HepG2 (cell line): Measurements from ENCODE around the gene JMJD8. TPM values are rescaled to one million over a fixed set of nuclear protein-coding genes. Genes with fewer than 3 reads are reported as not detected.

Source experiments
- ARNT2 ChIP-seq: sonication (generic); formaldehyde crosslinking; IDR thresholded peaks from 2 replicates; pipeline ENCODE4 v1.8.0; 2022; ENCODE audit warnings: mild to moderate bottlenecking, low read depth, missing genetic modification reagents, moderate library complexity
- HMG20B ChIP-seq: conservative IDR thresholded peaks from 2 replicates; pipeline ENCODE4 v1.6.1; 2016; ENCODE audit warnings: missing genetic modification reagents, missing compliant biosample characterization
- MAFK ChIP-seq, 2 experiments: IDR thresholded peaks in 1 of 2; conservative IDR thresholded peaks in 1 of 2; 2 replicates each; pipeline ENCODE4 v1.6.1; 2011; ENCODE audit warnings: improper control_type of control experiment in 2 of 2, low read length in 2 of 2
- MAZ ChIP-seq, 2 experiments: sonication (generic) in 1 of 2; formaldehyde crosslinking in 1 of 2; IDR thresholded peaks; 2 replicates each; pipeline versions ENCODE4 v1.5.0 to v1.6.1; 2012 to 2020; ENCODE audit warnings: low read depth in 2 of 2, mild to moderate bottlenecking in 2 of 2, borderline replicate concordance in 1 of 2, improper control_type of control experiment in 1 of 2, low read length in 1 of 2, missing genetic modification reagents in 1 of 2, moderate library complexity in 1 of 2
- MYC ChIP-seq: sonication (generic); formaldehyde crosslinking; IDR thresholded peaks from 2 replicates; pipeline ENCODE4 v1.9.0; 2021; ENCODE audit warnings: missing genetic modification reagents, borderline replicate concordance
- NONO ChIP-seq, 2 experiments: fragments of 450-650 bp in 1 of 2; sonication (generic) in 1 of 2; formaldehyde crosslinking in 1 of 2; IDR thresholded peaks in 1 of 2; conservative IDR thresholded peaks in 1 of 2; 2 replicates each; pipeline versions ENCODE4 v1.6.1 to v1.8.0; 2017 to 2022; ENCODE audit warnings: mild to moderate bottlenecking in 1 of 2, missing genetic modification reagents in 1 of 2, moderate library complexity in 1 of 2
- ONECUT2 ChIP-seq: sonication (generic); formaldehyde crosslinking; IDR thresholded peaks from 2 replicates; pipeline ENCODE4 v1.4.0; 2020; ENCODE audit warnings: missing genetic modification reagents
- RBFOX2 ChIP-seq: fragments of 200-400 bp; formaldehyde crosslinking; IDR thresholded peaks from 2 replicates; pipeline ENCODE4 v1.6.1; 2017; ENCODE audit warnings: low read depth, mild to moderate bottlenecking, low read length
- SMAD9 ChIP-seq: sonication (generic); formaldehyde crosslinking; IDR thresholded peaks from 2 replicates; pipeline ENCODE4 v1.5.1; 2020; ENCODE audit warnings: mild to moderate bottlenecking, missing genetic modification reagents
- ZIK1 ChIP-seq: sonication (generic); formaldehyde crosslinking; IDR thresholded peaks from 2 replicates; pipeline ENCODE4 v1.5.0; 2020; ENCODE audit warnings: mild to moderate bottlenecking, low read depth, missing genetic modification reagents, borderline replicate concordance
- ZMYM3 ChIP-seq: sonication (generic); formaldehyde crosslinking; IDR thresholded peaks from 2 replicates; pipeline ENCODE4 v1.5.1; 2020; ENCODE audit warnings: mild to moderate bottlenecking, missing genetic modification reagents
- ZNF687 ChIP-seq: sonication (generic); formaldehyde crosslinking; IDR thresholded peaks from 2 replicates; pipeline ENCODE4 v1.5.1; 2020; ENCODE audit warnings: mild to moderate bottlenecking, missing genetic modification reagents, moderate library complexity
- polyA plus RNA-seq, 8 experiments: library from polyadenylated mRNA; depleted of rRNA in 3 of 8; stranded (reverse) in 7 of 8; unstranded in 1 of 8; fragments of >200 nt; fragmentation: Illumina TruSeq in 4 of 8; extraction: Trizol in 4 of 8; gene quantifications; 2 replicates each; pipeline versions ENCODE4 v1.2.1 to v1.2.3, GENCODE V29; 2011 to 2016; ENCODE audit warnings: low read depth in 4 of 8, missing spikeins in 1 of 8, mixed read lengths in 1 of 8; ENCODE audit not compliant: insufficient read depth in 1 of 8
- total RNA-seq, 5 experiments: library from RNA; depleted of rRNA; stranded (reverse); fragments of >200 nt; fragmentation: Illumina TruSeq; extraction: Trizol; gene quantifications; 2 replicates each; pipeline ENCODE4 v1.2.3, GENCODE V29; 2016; ENCODE audit warnings: low read depth in 1 of 5

The JMJD8 gene
- total and polyA plus RNA-seq, 2 of the 13 experiments (the other 11 are each of a cell fraction or from before 2014, with no cell fraction given): 2.6 to 11.8 TPM

DNA sequence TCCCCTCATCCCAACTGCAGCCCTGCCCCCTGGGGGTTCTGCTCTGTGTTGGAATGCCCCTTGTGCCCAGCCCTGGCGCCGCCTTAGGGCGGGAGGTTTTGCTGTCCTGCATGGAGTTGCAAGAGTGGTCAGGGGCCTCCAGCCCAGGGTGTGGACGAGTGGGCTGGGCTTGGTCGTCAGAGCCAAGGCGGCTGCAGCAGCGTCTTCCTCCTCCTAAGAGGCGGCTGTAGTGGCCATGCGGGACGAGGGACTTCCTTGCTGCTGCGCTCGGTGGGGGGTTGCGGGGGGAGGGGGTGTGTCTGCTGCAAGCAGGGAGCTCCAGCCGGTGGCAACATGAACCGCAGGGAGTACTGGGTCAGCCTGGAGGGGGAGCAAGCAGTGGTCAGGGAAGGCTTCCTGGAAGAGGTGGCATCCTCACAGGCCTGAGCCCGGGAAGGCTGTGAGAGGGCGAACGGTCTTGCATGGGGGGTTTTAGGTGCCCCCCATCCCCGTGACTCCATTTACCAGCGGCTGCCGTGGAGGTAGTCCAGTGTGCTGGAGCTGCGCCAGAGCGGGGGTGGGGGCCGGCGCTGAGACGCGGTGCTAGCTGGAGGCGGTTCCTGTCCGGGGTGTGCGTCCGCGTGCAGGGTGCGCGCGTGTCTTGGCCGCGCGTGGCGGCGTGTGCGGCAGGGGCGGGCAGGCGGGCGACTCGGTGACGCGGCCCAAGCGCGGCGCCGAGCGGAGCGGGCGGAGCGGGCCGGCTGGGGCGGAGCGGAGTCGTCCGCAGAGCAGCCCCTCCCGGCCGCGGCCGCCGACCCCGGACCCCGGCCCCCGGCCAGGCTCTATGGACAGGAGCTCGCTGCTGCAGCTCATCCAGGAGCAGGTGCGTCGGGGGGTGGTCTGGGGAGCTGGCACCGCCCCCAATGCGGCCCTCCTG lies 8.9 kb downstream of the JMJD8 start, which contains the start of gene RHBDL1 (continued):
- TF ChIP-seq MAZ (IDR thresholded peaks at IDR 0.05; ENCODE audit: borderline replicate concordance, low read depth, low read length): no peak
- 0 out of 2 replicates have a peak, but pooled peaks have one; percentile 4 for TF ChIP-seq MAZ (CRISPR knock-in tag; IDR thresholded peaks at IDR 0.05; ENCODE audit: low read depth)
- TF ChIP-seq MYC (CRISPR knock-in tag): 0 out of 2 replicates have a peak, but pooled peaks have one; percentile 11
- TF ChIP-seq NONO (IDR thresholded peaks at IDR 0.05): no peak
- TF ChIP-seq NONO (CRISPR knock-in tag; conservative IDR thresholded peaks at IDR 0.05): peak; percentile 63; the same call in 1 of the 2 replicates
- TF ChIP-seq ARNT2: no peak
- TF ChIP-seq MAFK (conservative IDR thresholded peaks at IDR 0.05 in 1 of 2, IDR thresholded peaks at IDR 0.05 in 1 of 2; ENCODE audit: low read length in 2 of 2): no peak
- peak; percentile 16 for TF ChIP-seq ZNF687 (CRISPR knock-in tag)
- TF ChIP-seq ZMYM3 (CRISPR knock-in tag): peak; percentile 93
- no peak for TF ChIP-seq SMAD9 (CRISPR knock-in tag)
- TF ChIP-seq HMG20B: no peak
- TF ChIP-seq RBFOX2: 0 out of 2 replicates have a peak, but pooled peaks have one; percentile 14
- 0 out of 2 replicates have a peak, but pooled peaks have one; percentile 36 for TF ChIP-seq ZIK1
- TF ChIP-seq ONECUT2 (CRISPR knock-in tag): no peak
